Esophagus (tissue), 2 donors: Measurements from ENCODE around the gene IFT27. TPM values are rescaled to one million over a fixed set of nuclear protein-coding genes. Genes with fewer than 3 reads are reported as not detected.
A peak's percentile ranks its signal among the peaks of the same experiment; 100 is the strongest.

Experiments used
- H3K27ac ChIP-seq, 2 donors: one replicate each; pipeline ENCODE4 v1.5.1; 2013; ENCODE audit warnings: low read depth in 2 of 2, mild to moderate bottlenecking in 2 of 2, inconsistent platforms in 1 of 2, low read length in 1 of 2, moderate library complexity in 1 of 2
- H3K27me3 ChIP-seq, 2 donors: one replicate each; pipeline ENCODE4 v1.6.1; 2013; ENCODE audit warnings: low read length in 2 of 2, control low read depth in 1 of 2, mild to moderate bottlenecking in 1 of 2; ENCODE audit not compliant: insufficient read depth in 2 of 2, control insufficient read depth in 1 of 2
- H3K36me3 ChIP-seq, 2 donors: one replicate each; pipeline ENCODE4 v1.6.1; 2013; ENCODE audit warnings: low read length in 1 of 2; ENCODE audit not compliant: control insufficient read depth in 2 of 2, insufficient read depth in 2 of 2
- H3K4me1 ChIP-seq, 2 donors: one replicate each; pipeline ENCODE4 v1.6.1; 2013; ENCODE audit warnings: low read length in 1 of 2; ENCODE audit not compliant: control insufficient read depth in 2 of 2, insufficient read depth in 2 of 2
- H3K4me3 ChIP-seq, 2 donors: one replicate each; pipeline ENCODE4 v1.5.1; 2013; ENCODE audit warnings: low read length in 2 of 2, mild to moderate bottlenecking in 2 of 2, low read depth in 1 of 2, moderate library complexity in 1 of 2
- H3K9me3 ChIP-seq, 2 donors: one replicate each; pipeline ENCODE4 v1.6.1; 2013; ENCODE audit warnings: mild to moderate bottlenecking in 2 of 2, low read depth in 1 of 2, low read length in 1 of 2, moderate library complexity in 1 of 2; ENCODE audit not compliant: control insufficient read depth in 2 of 2, insufficient read depth in 1 of 2
- WGBS, 2 donors: extraction: QIAGEN DNeasy Blood & Tissue Kit; methylation state at CpG; one replicate each; pipeline ENCODE4 v1.1.7; 2013; 5-methylcytosine and 5-hydroxymethylcytosine counted together
- polyA plus RNA-seq, 2 donors: library from polyadenylated mRNA; stranded (reverse); fragments of 200-250 nt; gene quantifications; one replicate each; pipeline ENCODE4 v1.2.3, GENCODE V29; 2013
- donor health status: healthy with polysubstance abuse.
- donor health status: Bipolar disorder and iron deficiency.

IFT27 gene
- polyA plus RNA-seq, 2 donors, result 10.3 to 16.0 TPM

DNA sequence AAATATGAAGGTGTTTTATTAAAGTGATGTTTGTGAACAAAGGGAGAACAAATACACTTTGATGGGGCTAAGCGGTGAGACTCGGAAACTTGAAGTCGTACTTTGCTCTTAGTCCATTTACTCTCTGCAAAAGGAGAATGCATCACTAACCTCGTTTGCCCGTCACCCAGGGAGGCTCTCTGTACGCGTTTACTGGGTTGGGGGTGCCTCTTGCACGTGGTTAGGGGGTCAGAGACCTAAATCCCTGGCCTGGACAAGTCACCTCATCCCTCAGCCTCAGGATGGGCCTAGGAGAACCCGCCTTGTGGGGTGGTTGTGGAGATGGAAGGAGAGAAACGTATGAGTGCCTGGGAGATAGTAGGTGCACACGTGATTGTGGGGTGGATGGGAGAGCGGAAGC lies 803 bp upstream of the IFT27 start:
- Histone ChIP-seq H3K27ac (peak overlapping the region in 1 of 2 donors; percentile 43), H3K9me3 (no peaks in the 10 kb centered on the region), H3K27me3 (no peaks in the 10 kb centered on the region), H3K4me3 (no peak overlapping the region), H3K36me3 (no peaks in the 10 kb centered on the region), H3K4me1 (peaks cover 0 to 3% of the 10 kb centered on the region in 2 donors)
- WGBS, 2 donors, result 54 to 64% methylated on average over 12 of the region's 12 CpGs

DNA sequence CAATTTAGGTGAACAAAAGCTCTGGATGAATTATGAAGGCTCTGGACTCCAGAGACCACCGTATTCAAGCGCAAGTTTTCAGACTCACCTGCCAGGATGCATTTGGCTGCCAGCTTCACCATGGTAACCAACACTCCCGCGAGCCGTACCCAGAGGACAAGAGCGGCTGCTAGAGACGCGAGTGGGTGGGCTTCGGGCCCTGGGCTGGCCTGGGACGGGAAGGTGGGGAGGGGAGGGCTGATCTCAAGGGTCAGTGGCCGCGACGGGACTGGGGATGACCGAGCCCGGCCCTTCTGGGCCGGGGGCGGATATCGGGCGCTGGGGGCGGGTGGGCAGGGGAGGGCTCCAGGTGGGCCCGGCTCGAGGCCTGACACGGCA lies 344 bp downstream of the IFT27 start:
- H3K36me3 ChIP-seq, result no peaks in the 10 kb centered on the region
- peaks cover 0 to 9% of the 10 kb centered on the region in 2 donors for H3K4me1 ChIP-seq
- 0 to 1% methylated on average over 21 to 23 of the region's 23 CpGs for WGBS, 2 donors
- H3K27ac ChIP-seq, result peak overlapping the region; percentile 83 to 86
- H3K9me3 ChIP-seq, result no peaks in the 10 kb centered on the region
- peak overlapping the region; percentile 72 to 77 for H3K4me3 ChIP-seq
- H3K27me3 ChIP-seq, result no peaks in the 10 kb centered on the region

DNA sequence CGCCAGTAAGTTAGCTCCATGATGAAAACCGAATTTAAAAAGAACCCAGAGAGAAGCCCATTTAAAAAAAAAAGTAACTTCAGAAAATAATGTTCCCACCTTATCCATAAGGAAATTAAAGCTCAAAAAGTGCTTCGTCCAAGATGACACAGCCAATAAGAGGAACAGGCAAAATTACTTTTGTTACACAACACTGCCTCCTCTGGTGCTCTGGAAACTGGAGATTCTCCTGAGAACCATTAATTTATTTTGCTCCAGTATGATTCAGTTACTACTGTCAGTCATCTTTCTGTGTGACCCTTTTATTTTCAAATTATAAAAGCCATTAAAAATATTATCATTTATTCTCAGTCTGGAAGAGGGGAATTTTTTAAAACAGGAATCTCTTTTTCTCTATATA lies 2.0 kb downstream of the IFT27 start:
- WGBS, 2 donors, result 71 to 74% methylated on average over 3 of the region's 3 CpGs
- Histone ChIP-seq H3K27ac (no peak overlapping the region), H3K9me3 (no peaks in the 10 kb centered on the region), H3K4me3 (no peak overlapping the region), H3K36me3 (no peaks in the 10 kb centered on the region), H3K4me1 (peaks cover 0 to 10% of the 10 kb centered on the region in 2 donors), H3K27me3 (no peaks in the 10 kb centered on the region)

DNA sequence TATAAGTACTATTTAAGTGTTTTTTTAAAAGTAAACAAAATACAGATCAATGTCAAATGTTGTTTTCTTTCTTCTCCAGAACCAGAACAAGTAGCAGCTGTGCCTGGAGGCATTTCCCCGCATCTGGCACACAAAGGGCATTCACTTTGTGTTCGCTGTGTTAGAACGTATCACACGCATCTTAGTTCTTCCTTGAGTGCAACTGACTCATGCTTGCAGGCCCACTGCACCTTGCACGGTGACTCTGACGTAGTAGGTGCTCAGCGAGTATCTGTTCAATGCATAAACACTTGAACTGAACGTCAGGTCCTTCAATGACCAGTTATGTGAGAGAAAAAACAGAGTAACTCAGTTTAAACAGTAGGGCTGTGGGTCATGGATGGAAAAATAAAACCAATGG lies 3.5 kb downstream of the IFT27 start:
- Histone ChIP-seq H3K9me3 (no peaks in the 10 kb centered on the region), H3K27ac (no peak overlapping the region), H3K27me3 (no peaks in the 10 kb centered on the region), H3K36me3 (no peaks in the 10 kb centered on the region), H3K4me3 (no peak overlapping the region), H3K4me1 (peaks cover 0 to 10% of the 10 kb centered on the region in 2 donors)
- 76 to 84% methylated on average over 8 of the region's 8 CpGs for WGBS, 2 donors

DNA sequence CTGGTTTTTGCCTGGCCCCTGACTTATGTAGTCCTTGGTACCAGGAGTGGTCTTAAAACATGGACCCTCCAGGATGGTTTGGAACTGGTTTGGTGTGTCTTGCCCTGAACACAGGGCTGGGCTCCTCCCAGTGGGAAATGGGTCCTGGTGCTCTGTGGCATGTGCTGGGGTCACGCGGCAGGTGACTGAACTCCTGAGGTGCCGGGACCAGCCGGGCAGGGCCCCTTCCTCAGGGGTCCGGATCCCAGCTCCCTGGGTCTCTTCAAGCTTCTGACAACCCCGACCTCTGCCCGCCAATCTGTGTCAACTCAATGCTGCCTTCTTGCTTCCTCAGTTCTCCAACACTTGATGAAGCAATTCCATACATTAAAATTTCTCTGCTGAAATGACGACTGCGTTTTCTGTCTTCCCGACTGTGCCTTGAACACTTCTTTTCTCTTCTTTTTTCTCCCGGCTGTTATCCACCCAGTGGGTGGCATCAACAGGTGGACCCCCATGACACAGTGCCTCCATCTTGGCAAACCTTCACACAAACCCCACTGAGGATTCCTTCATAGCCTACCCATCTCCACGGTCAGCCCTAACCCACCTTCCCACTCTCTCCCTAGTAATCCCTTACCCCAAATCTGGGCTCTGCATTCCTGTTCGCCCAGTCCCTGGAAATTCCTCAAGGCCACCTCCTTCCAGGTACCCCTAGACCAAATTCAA lies 4.4 kb downstream of the IFT27 start:
- Histone ChIP-seq H3K4me3 (no peak overlapping the region), H3K36me3 (no peaks in the 10 kb centered on the region), H3K27ac (no peak overlapping the region), H3K4me1 (peaks cover 0 to 7% of the 10 kb centered on the region in 2 donors), H3K9me3 (no peaks in the 10 kb centered on the region), H3K27me3 (no peaks in the 10 kb centered on the region)
- WGBS, 2 donors, result 94 to 97% methylated on average over 13 of the region's 13 CpGs

DNA sequence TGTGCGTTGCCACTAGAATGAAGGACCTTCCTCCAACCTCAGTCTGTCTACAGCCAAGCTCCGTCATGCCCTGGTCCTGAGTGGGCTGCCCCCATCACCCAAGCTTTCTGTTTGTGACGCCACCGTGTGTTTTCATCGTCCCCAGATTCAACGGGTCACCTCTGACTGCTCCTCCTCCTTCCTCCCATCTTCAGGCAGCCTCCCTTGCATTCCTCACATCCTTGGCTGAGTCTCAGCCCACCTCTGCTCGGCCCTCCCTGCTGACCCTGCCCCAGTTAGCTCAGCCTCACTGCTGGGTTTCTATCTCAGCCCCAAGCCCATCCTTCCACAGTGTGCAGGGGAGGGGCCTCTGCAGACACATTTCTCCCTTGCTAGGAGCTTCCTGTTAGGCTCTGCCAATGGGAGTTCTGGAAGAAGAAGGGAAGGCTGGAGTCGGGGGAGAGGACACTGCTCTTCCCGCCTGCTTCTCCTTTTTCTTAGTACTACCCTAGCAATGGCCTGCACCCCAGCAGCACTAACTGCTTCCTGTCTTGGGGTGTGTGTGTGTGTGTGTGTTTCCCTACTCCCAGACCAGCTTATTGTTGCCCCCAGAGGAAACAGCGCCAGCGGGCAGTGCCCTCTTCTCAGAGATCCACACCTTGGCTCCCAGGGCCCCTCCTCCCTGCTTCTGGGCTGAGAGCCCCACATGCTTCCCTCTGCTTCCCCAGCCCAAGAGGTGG lies 5.2 kb downstream of the IFT27 start:
- Histone ChIP-seq H3K27me3 (no peaks in the 10 kb centered on the region), H3K4me1 (peaks cover 0 to 7% of the 10 kb centered on the region in 2 donors), H3K4me3 (no peak overlapping the region), H3K27ac (no peak overlapping the region), H3K9me3 (no peaks in the 10 kb centered on the region), H3K36me3 (peaks cover 0 to 2% of the 10 kb centered on the region in 2 donors)
- 67 to 74% methylated on average over 11 of the region's 11 CpGs for whole genome bisulfite sequencing, 2 donors

DNA sequence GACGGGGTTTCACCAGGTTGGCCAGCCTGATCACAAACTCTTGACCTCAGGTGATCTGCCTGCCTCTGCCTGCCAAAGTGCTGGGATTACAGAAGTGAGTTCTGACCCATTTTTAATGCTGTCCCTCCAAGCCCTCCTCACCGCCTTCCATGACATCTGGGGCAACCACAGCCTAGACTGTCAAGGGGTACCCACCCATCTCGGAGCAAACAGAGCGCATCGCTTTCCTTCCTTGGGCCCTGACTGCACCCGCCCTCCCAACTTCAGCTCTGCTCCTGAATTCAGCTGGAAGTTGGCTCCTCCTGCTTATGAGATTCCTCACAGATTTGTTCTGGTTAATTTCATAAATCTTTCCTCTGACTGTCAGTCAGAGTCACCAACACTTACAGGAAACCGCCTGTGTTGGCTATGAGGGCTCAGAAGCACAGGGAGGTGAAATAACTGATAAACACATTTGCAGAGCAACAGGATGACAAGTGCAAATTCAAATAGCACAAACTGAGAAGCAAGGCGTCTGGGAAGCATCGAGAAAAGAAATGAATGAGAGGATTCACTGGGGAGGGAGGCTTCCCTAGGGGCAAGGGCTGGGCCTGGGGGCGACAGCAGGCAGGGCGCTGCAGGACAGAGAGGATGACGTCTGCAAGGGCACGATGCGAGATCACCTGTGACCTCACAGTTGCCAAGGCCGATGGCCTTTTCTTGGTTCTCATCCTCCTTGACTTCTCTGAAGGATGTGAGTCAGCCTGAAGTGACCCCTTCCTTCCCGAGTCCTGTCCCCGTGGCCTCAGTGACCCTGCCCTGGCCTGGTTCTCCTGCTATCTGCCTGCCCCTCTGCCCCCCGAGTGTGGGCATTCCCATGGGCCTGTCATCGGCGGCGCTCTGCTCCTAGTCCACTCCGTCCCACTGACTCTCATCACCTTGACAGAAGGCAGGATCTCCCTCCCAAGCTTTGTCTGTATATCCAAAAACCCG lies 6.1 kb downstream of the IFT27 start:
- H3K36me3 ChIP-seq, result peaks cover 0 to 6% of the 10 kb centered on the region in 2 donors
- H3K27me3 ChIP-seq, result no peaks in the 10 kb centered on the region
- H3K27ac ChIP-seq, result no peak overlapping the region
- WGBS, 2 donors, result 80% methylated on average over 23 of the region's 23 CpGs
- no peak overlapping the region for H3K4me3 ChIP-seq
- peaks cover 0 to 7% of the 10 kb centered on the region in 2 donors for H3K4me1 ChIP-seq
- no peaks in the 10 kb centered on the region for H3K9me3 ChIP-seq

DNA sequence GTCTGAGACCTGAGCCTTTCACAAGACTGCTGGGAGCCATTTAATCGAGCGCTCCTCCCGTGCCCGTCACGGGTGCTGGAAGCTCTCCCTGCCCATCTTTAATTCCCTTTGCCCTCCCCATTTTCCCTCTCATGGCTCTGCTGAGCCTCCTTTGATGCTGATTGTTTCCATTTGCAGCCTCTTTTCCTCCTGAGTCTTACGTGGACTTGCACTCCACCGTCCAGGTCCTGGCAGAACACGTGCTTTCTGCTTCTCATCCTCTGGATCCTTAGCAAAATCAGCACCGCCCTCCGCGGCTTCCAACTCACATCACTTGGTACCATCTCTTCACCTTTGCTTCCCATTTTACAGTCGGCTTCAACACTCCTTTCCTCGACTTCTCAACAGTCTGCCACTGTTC lies 7.3 kb downstream of the IFT27 start:
- Histone ChIP-seq H3K4me1 (peaks cover 0 to 12% of the 10 kb centered on the region in 2 donors), H3K27ac (no peak overlapping the region), H3K9me3 (no peaks in the 10 kb centered on the region), H3K36me3 (peaks cover 0 to 6% of the 10 kb centered on the region in 2 donors), H3K4me3 (no peak overlapping the region), H3K27me3 (no peaks in the 10 kb centered on the region)
- 88% methylated on average over 13 of the region's 13 CpGs for WGBS, 2 donors

DNA sequence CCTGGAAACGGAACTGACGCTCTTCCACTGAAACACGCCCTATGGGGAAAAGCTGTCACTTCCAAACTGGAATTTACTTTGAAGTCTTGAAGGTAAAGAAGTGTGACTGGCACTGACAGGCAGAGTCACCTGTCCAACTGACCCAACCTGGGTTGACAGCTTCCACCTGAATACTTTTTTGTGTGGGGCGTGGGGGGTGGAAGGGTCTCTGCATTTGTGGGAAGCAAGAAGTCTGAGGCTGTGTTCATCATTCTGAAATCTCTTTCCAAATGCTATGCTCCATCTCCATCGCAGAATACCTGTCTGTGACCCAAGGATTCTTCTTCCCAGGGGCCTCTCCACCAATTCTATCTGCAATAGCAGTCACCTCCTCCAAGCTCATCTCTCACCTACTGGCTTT lies 7.8 kb downstream of the IFT27 start:
- H3K27me3 ChIP-seq, result no peaks in the 10 kb centered on the region
- 80% methylated on average over 5 of the region's 5 CpGs for WGBS, 2 donors
- peaks cover 0 to 6% of the 10 kb centered on the region in 2 donors for H3K36me3 ChIP-seq
- no peak overlapping the region for H3K27ac ChIP-seq
- peaks cover 0 to 13% of the 10 kb centered on the region in 2 donors for H3K4me1 ChIP-seq
- H3K9me3 ChIP-seq, result no peaks in the 10 kb centered on the region
- no peak overlapping the region for H3K4me3 ChIP-seq
